HG02623 (cell line): ENCODE data around the gene ATP9B.

Experiments
- ATAC-seq: cut with Tn5 transposase; IDR thresholded peaks from one replicate; pipeline ENCODE4 v1.9.1; 2021; ENCODE audit warnings: moderate library complexity; ENCODE audit not compliant: unreplicated experiment

The ATP9B gene

GRCh38 chr18:79193826-79194225 lies 124.6 kb downstream of the ATP9B start:
- no peak for ATAC-seq

GRCh38 chr18:79195716-79196683 lies 126.8 kb downstream of the ATP9B start:
- no peak for ATAC-seq

GRCh38 chr18:79197531-79197930 lies 128.3 kb downstream of the ATP9B start:
- no peak for ATAC-seq

GRCh38 chr18:79199691-79200374 lies 130.6 kb downstream of the ATP9B start:
- no peak for ATAC-seq

DNA sequence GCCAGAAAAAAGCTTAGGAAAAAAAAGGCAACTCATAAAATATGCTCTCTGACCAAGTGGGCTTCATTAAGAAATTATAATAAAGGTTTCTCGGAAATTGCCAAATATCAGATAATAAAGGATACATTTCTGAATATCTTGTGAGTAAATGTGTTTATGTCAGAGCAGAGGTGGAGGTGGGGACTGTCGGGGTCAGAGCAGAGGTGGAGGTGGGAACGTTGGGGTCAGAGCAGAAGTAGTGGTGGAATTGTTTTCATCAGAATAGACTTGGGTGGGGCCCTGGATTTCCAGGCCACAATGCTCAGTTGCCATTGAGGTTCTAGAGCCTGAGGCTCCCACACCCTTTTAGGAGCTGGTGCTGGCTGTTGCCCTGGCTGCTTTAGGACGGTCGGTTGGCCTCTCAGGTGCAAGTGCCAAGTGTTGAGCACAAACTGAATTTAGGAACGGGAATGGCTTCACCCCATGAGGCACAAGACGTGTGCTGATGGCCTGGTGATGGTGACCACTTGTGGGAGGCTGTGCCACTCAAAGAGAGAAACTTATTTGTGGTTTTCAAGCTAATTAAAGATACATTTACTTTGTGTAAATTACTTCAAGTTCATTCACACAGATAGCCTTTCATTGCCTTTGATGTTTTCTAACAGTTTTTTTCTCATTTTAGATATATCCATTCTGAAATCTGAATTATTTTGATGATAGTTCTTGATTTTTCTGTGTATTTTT lies 131.5 kb downstream of the ATP9B start:
- ATAC-seq, result no peak

GRCh38 chr18:79203017-79203605 lies 133.9 kb downstream of the ATP9B start:
- no peak for ATAC-seq

- no peak for ATAC-seq
Observed at GRCh38 chr18:79204889-79205807, 136.0 kb downstream of the ATP9B start.

- no peak for ATAC-seq
Observed at GRCh38 chr18:79206444-79206843, 137.2 kb downstream of the ATP9B start.

DNA sequence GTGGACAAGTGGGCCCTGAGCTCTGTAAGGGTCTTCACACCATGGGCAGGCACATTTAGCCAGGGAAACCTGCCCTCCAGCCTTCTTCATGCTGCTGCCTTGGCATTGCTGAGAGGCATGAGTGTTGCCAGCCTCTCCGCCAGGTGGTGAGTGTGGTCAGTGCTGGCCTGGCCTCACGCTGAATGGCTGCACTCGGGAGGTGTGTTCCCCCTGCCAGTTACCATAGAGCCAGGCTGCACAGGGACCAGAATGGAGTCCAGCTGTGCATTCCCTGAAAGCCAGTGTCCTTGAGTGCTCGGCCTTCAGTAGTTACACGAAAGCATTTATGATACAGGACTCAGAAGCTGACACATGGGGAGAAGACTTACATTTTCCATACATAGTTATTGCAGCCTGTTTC lies 139.7 kb downstream of the ATP9B start:
- no peak for ATAC-seq

GRCh38 chr18:79210002-79210910 lies 141.1 kb downstream of the ATP9B start:
- no peak for ATAC-seq

DNA sequence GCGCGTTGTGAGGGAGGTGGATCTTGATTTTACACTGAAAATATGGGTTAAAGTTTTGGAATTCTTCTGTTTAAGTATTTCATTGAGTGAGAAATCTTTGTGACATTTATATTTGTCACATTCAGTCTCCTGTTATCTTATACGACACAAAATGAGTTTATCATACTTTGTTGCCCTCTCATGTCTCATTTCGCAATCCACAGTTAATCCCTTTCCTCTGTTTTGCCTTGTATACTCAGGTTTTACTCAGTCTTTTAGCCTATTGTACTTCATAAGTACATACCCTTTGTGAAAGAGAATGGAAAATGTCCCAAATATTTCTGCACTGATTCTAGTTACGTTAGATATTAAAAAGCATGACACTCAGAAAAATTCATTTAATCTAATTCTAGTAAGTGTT lies 142.7 kb downstream of the ATP9B start:
- ATAC-seq, result no peak

- no peak for ATAC-seq
Observed at GRCh38 chr18:79214056-79214455, 144.9 kb downstream of the ATP9B start.

DNA sequence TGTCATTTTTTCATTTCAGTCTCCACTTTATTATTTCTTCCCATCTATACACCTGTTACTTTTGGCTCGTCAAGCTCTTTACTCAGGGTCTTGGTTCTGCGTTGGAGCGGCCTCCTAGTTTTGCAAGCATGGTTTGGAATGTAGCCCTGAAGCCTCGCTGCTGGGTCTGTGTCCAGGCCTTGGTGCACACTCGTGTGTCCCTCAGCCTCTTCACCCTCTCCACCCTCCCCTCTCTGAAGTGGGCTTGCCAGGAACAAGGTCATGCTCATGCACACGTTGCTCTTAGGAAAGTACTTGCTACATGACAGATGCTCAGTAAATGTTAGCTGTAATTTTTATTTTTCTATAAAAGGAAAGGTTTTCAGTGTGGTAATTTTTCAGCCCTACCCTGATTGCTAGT lies 147.0 kb downstream of the ATP9B start:
- no peak for ATAC-seq

GRCh38 chr18:79217979-79218604 lies 148.9 kb downstream of the ATP9B start:
- ATAC-seq, result no peak

GRCh38 chr18:79218605-79219190 lies 149.5 kb downstream of the ATP9B start:
- no peak for ATAC-seq

DNA sequence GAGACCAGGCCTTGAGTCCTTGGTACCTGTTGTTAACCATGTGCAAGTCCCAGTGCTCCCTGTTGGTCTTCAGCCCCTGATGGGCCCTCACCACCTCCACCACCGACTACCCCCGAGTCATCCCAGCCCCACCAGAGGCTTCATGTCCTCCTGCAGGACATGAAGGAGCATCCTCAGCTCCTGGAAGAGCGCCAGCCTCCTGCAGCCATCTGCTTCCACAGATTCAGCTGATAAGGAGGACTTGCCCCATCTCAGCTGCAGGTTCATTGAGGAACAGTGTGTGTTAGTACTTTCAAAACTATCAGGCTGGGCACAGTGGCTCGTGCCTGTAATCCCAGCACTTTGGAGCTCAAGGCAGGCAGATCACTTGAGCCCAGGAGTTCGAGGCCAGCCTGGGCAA lies 151.9 kb downstream of the ATP9B start:
- no peak for ATAC-seq

GRCh38 chr18:79222790-79223189 lies 153.6 kb downstream of the ATP9B start:
- ATAC-seq, result no peak

GRCh38 chr18:79223431-79223830 lies 154.2 kb downstream of the ATP9B start:
- no peak for ATAC-seq
